ENCODE data around the gene CD320. TPM values are rescaled to one million over a fixed set of nuclear protein-coding genes. Genes with fewer than 3 reads are reported as not detected.

Gene CD320
- total RNA-seq, 6 experiments from 2014 or later = 54.2 to 65.7 (median 57.6) TPM

DNA sequence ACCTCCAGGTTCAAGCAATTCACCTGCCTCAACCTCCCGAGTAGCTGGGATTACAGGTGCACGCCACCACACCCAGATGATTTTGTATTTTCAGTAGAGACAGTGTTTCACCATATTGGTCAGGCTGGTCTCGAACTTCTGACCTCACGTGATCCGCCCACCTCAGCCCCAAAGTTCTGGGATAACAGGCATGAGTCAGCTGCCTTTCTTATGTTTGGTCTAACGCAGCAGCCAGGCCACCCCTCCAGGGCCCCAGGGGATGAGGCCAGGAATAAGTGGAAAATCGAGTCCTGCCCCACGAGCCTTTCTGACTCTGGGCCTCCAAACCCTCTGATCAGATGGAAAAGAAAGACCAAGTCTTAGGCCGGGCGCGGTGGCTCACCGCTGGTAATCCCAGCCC, 54.5 kb downstream of the CD320 start:
- DNase-seq = no peak
- Mint-ChIP-seq H3K4me3 (no peak overlapping the region), H3K4me1 (ENCODE audit: low read depth) (no peaks in the 10 kb centered on the region; the same call in 1 of the 2 replicates), H3K27me3 (ENCODE audit: insufficient read depth) (peaks cover 6% of the 10 kb centered on the region; the same call in 1 of the 2 replicates), H3K9me3 (no peaks in the 10 kb centered on the region), H3K27ac (no peak overlapping the region), H3K36me3 (ENCODE audit: low read depth) (no peaks in the 10 kb centered on the region)
- TF ChIP-seq, protein P1, sequence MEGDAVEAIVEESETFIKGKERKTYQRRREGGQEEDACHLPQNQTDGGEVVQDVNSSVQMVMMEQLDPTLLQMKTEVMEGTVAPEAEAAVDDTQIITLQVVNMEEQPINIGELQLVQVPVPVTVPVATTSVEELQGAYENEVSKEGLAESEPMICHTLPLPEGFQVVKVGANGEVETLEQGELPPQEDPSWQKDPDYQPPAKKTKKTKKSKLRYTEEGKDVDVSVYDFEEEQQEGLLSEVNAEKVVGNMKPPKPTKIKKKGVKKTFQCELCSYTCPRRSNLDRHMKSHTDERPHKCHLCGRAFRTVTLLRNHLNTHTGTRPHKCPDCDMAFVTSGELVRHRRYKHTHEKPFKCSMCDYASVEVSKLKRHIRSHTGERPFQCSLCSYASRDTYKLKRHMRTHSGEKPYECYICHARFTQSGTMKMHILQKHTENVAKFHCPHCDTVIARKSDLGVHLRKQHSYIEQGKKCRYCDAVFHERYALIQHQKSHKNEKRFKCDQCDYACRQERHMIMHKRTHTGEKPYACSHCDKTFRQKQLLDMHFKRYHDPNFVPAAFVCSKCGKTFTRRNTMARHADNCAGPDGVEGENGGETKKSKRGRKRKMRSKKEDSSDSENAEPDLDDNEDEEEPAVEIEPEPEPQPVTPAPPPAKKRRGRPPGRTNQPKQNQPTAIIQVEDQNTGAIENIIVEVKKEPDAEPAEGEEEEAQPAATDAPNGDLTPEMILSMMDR (IDR thresholded peaks at IDR 0.05) = no peak

GRCh38 chr19:8252922-8253589, 55.1 kb downstream of the CD320 start:
- TF ChIP-seq, protein P1 (IDR thresholded peaks at IDR 0.05) = peak; percentile 98
- Mint-ChIP-seq H3K4me3 (no peak overlapping the region), H3K4me1 (ENCODE audit: low read depth) (no peaks in the 10 kb centered on the region; the same call in 1 of the 2 replicates), H3K27me3 (ENCODE audit: insufficient read depth) (peaks cover 6% of the 10 kb centered on the region), H3K27ac (no peak overlapping the region), H3K9me3 (no peaks in the 10 kb centered on the region), H3K36me3 (ENCODE audit: low read depth) (no peaks in the 10 kb centered on the region)
- DNase-seq = peak; percentile 56

Other genes with a start within 250 kb of the CD320 start
- not detected for gene FBN3, start 158.8 kb downstream of the CD320 start, total RNA-seq (2021; fragmentation: NEBNext Ultra II Directional; extraction: Animal tissue kit (Norgen Biotek cat#: 25700))
- not detected for gene CERS4, start 99.0 kb downstream of the CD320 start, total RNA-seq (2021; fragmentation: NEBNext Ultra II Directional; extraction: Animal tissue kit (Norgen Biotek cat#: 25700))
- gene NDUFA7, start 13.0 kb upstream of the CD320 start, total RNA-seq (2021; fragmentation: NEBNext Ultra II Directional; extraction: Animal tissue kit (Norgen Biotek cat#: 25700)) = 10 to 100 TPM; 54.0 to 75.9 (median 61.1) TPM
- 1,000 to 10,000 TPM; 1,135 to 1,536 (median 1,376) TPM for gene RPS28, start 13.1 kb upstream of the CD320 start, total RNA-seq (2021; fragmentation: NEBNext Ultra II Directional; extraction: Animal tissue kit (Norgen Biotek cat#: 25700))
- under 1 TPM in 2 of 6 experiments, not detected in 4; 0.26 to 0.30 TPM for gene KANK3, start 34.9 kb upstream of the CD320 start, total RNA-seq (2021; fragmentation: NEBNext Ultra II Directional; extraction: Animal tissue kit (Norgen Biotek cat#: 25700))
- gene ANGPTL4, start 55.8 kb upstream of the CD320 start, total RNA-seq (2021; fragmentation: NEBNext Ultra II Directional; extraction: Animal tissue kit (Norgen Biotek cat#: 25700)) = 1 to 10 TPM; 1.5 to 9.8 (median 2.0) TPM
- 100 to 1,000 TPM in 1 of 6 experiments, 10 to 100 TPM in 5; 82.5 to 107 (median 92.4) TPM for gene RAB11B, start 82.0 kb upstream of the CD320 start, total RNA-seq (2021; fragmentation: NEBNext Ultra II Directional; extraction: Animal tissue kit (Norgen Biotek cat#: 25700))
- gene MARCHF2, start 104.9 kb upstream of the CD320 start, total RNA-seq (2021; fragmentation: NEBNext Ultra II Directional; extraction: Animal tissue kit (Norgen Biotek cat#: 25700)) = 10 to 100 TPM; 23.5 to 30.2 (median 26.0) TPM
- 100 to 1,000 TPM; 144 to 217 (median 194) TPM for gene HNRNPM, start 136.6 kb upstream of the CD320 start, total RNA-seq (2021; fragmentation: NEBNext Ultra II Directional; extraction: Animal tissue kit (Norgen Biotek cat#: 25700))
- under 1 TPM in 2 of 6 experiments, not detected in 4; 0.21 TPM for gene PRAM1, start 194.3 kb upstream of the CD320 start, total RNA-seq (2021; fragmentation: NEBNext Ultra II Directional; extraction: Animal tissue kit (Norgen Biotek cat#: 25700))
- 10 to 100 TPM; 20.1 to 27.2 (median 25.5) TPM for gene ZNF414, start 205.8 kb upstream of the CD320 start, total RNA-seq (2021; fragmentation: NEBNext Ultra II Directional; extraction: Animal tissue kit (Norgen Biotek cat#: 25700))